Neural crest cell (in vitro differentiated cells): ENCODE data around the gene NFKBIB. TPM values are rescaled to one million over a fixed set of nuclear protein-coding genes. Genes with fewer than 3 reads are reported as not detected.

Experiments
- DNase-seq: peaks from one replicate; pipeline ENCODE4 v3.0.0; 2021; ENCODE audit warnings: low read depth, mixed read lengths, low spot score
- H3K27ac Mint-ChIP-seq: one replicate; pipeline ENCODE4 v1.8.0; 2021; ENCODE audit warnings: mild to moderate bottlenecking, mixed read lengths; ENCODE audit not compliant: unreplicated experiment
- H3K27me3 Mint-ChIP-seq: 2 replicates; pipeline ENCODE4 v1.8.0; 2021; ENCODE audit warnings: low read depth, mild to moderate bottlenecking, mixed read lengths
- H3K36me3 Mint-ChIP-seq: 2 replicates; pipeline ENCODE4 v1.8.0; 2021; ENCODE audit warnings: low read depth, mild to moderate bottlenecking, mixed read lengths
- H3K4me1 Mint-ChIP-seq: 2 replicates; pipeline ENCODE4 v1.8.0; 2021; ENCODE audit warnings: mixed read lengths
- H3K4me3 Mint-ChIP-seq: one replicate; pipeline ENCODE4 v1.8.0; 2021; ENCODE audit warnings: mild to moderate bottlenecking, mixed read lengths
- H3K9me3 Mint-ChIP-seq: 2 replicates; pipeline ENCODE4 v1.8.0; 2021; ENCODE audit warnings: mixed read lengths
- total RNA-seq: library from RNA; stranded (reverse); gene quantifications from 2 replicates; pipeline ENCODE4 v1.2.1, GENCODE V29; 2021
- TF ChIP-seq, protein P1 (sequence below): fragments of 200-600 bp; sonication (generic); conservative IDR thresholded peaks from 2 replicates; pipeline ENCODE4 v1.5.0; 2021; ENCODE audit warnings: antibody characterized with exemption, mild to moderate bottlenecking

The NFKBIB gene
- total RNA-seq, 1 donor from 2014 or later = 21.2 TPM

DNA sequence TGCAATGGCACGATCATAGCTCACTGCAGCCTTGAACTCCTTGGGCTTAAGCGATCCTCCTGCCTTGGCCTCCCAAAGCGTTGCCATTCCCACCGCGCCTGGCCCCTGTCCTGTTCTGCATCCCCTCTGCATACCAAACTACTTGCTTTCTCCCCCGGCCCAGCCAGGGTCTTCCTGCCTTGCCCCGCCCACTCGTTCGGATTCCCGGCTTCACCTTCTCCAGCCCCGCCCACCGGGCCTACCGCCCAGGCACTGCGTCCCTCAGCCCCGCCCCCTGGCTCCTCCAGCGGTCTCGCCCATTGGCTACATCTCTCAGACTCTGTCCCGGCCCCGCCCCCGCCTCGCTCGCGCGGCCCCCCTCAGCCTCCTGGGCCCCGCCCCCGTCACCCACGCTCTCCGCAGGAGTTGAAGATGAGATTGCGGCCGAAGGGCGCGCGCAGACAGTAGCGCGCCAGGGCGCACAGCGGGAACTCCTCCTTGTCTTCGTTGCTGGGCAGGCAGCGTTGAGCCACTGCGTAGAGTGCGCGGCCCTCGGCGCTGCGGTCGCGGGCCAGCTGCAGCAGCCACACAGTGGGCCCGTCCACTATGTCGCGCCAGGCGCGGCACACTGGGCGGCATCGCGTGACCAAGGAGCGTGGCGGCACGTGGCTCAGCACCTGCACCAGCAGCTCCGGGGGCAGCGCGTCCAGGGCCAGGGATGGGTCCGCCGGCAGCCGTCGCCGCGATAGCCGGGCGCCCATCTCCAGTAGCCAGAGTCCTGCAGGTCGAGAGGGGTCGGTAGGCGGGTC lies 50.0 kb downstream of the NFKBIB start:
- peak overlapping the region; percentile 83 for H3K4me3 Mint-ChIP-seq
- peak; percentile 98 for DNase-seq
- no peaks in the 10 kb centered on the region for H3K9me3 Mint-ChIP-seq
- TF ChIP-seq, protein P1, sequence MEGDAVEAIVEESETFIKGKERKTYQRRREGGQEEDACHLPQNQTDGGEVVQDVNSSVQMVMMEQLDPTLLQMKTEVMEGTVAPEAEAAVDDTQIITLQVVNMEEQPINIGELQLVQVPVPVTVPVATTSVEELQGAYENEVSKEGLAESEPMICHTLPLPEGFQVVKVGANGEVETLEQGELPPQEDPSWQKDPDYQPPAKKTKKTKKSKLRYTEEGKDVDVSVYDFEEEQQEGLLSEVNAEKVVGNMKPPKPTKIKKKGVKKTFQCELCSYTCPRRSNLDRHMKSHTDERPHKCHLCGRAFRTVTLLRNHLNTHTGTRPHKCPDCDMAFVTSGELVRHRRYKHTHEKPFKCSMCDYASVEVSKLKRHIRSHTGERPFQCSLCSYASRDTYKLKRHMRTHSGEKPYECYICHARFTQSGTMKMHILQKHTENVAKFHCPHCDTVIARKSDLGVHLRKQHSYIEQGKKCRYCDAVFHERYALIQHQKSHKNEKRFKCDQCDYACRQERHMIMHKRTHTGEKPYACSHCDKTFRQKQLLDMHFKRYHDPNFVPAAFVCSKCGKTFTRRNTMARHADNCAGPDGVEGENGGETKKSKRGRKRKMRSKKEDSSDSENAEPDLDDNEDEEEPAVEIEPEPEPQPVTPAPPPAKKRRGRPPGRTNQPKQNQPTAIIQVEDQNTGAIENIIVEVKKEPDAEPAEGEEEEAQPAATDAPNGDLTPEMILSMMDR = no peak
- H3K36me3 Mint-ChIP-seq = peaks cover 3% of the 10 kb centered on the region
- H3K4me1 Mint-ChIP-seq = peaks cover 21% of the 10 kb centered on the region
- H3K27ac Mint-ChIP-seq = no peak overlapping the region
- peaks cover 3% of the 10 kb centered on the region for H3K27me3 Mint-ChIP-seq

DNA sequence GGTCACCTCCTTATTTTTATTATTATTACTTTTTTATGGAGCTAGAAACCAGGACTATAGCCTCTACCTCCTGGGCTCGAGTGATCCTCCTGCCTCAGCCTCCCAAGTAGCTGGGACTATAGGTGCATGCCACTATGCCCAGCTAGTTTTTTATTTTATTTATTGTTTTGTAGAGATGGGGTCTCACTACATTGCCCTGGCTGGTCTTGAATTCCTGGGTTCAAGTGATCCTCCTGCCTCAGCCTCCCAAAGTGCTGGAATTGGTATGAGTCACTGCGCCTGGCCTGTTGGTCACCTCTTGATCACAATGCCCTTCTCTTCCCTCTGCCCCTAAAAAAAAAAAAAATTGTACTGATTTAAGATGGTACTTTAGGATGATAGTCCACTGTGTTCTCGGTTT lies 51.4 kb downstream of the NFKBIB start:
- no peak overlapping the region for H3K27ac Mint-ChIP-seq
- H3K4me3 Mint-ChIP-seq = no peak overlapping the region
- TF ChIP-seq, protein P1 = no peak
- no peaks in the 10 kb centered on the region for H3K9me3 Mint-ChIP-seq
- H3K27me3 Mint-ChIP-seq = peaks cover 3% of the 10 kb centered on the region
- H3K4me1 Mint-ChIP-seq = peaks cover 21% of the 10 kb centered on the region
- DNase-seq = no peak
- H3K36me3 Mint-ChIP-seq = peaks cover 3% of the 10 kb centered on the region

DNA sequence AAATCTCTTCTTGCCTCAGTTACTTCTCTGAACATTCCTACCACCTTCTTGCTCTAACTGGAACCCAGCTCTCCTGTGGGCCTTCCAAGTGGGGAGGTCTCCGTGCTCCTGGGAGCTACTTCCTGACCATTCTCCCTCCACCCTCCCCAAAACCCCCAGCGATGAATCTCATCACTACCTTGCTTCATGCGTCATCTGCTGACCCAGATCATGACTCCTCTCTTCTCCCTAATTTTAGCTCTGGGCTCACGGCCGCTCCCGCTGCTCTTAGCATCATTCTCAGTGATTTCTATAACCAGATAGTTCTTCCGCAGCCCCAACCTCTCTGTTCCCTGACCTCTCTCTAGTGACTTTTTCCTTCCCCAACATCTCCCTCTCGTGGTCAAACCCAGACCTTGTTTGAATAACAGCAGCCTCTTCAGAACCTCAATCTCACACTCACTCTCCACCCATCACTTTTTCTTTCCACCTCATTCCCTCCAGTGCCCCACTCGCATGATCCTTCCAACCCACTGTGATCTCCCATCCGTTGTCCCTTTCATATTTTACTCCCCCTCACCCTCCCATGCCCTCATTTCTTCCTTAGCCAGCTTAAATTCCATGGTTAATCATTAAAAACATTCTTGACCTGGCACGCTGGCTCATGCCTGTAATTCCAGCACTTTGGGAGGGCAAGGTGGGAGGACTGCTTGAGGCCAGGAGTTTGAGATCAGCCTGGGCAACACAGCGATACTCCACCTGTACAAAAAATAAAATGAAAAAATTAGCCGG lies 52.8 kb downstream of the NFKBIB start:
- no peaks in the 10 kb centered on the region for H3K9me3 Mint-ChIP-seq
- TF ChIP-seq, protein P1 = peak; percentile 67
- H3K4me3 Mint-ChIP-seq = peak overlapping the region; percentile 41
- H3K27ac Mint-ChIP-seq = no peak overlapping the region
- H3K4me1 Mint-ChIP-seq = peaks cover 21% of the 10 kb centered on the region
- peaks cover 3% of the 10 kb centered on the region for H3K27me3 Mint-ChIP-seq
- no peaks in the 10 kb centered on the region for H3K36me3 Mint-ChIP-seq
- DNase-seq = peak; percentile 38

DNA sequence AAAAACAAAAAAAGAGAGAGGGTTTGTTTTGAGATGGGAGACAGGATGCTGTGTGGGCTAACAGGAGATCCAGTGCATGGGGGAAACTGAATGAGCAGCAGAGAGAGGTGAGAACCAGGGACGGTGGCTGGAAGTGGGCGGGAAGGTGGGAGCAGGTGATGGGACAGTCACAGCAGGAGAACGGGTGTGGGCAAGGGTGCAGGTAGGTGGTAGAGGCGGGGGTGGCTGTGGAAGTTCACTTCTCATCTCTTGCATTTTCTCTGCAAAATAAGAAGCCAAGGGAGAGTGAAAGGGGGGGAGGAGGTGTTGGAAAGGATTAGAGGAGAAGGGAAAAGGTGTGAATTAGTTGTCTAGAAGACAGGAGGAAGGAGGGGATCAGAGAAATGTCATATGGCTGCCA lies 53.9 kb downstream of the NFKBIB start:
- Mint-ChIP-seq H3K27ac (no peak overlapping the region), H3K36me3 (no peaks in the 10 kb centered on the region), H3K27me3 (peaks cover 3% of the 10 kb centered on the region), H3K4me3 (no peak overlapping the region), H3K9me3 (no peaks in the 10 kb centered on the region), H3K4me1 (peaks cover 19% of the 10 kb centered on the region)
- DNase-seq = no peak
- TF ChIP-seq, protein P1 = no peak

DNA sequence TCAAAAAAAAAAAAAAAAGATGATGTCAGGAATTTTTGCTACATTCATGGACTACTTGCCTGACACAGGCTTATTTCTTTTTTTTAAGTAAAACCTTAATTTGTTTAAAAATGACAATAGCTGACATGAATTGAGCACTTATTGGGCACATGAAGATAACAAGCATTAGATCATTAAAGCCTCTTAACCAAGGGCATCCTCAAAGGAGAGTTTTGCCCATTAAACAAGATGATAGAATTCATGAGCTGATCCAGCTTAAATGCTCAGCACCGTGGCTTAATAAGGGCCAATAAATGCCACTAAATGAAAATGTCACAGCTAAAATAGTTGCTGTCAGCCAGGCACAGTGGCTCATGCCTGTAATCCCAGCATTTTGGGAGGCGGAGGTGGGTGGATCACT lies 56.5 kb downstream of the NFKBIB start:
- Mint-ChIP-seq H3K9me3 (no peaks in the 10 kb centered on the region), H3K4me3 (no peak overlapping the region), H3K4me1 (peaks cover 6% of the 10 kb centered on the region), H3K27ac (no peak overlapping the region), H3K27me3 (no peaks in the 10 kb centered on the region), H3K36me3 (no peaks in the 10 kb centered on the region)
- TF ChIP-seq, protein P1 = no peak
- DNase-seq = no peak
